PFSK-1 (cell line): ENCODE results near the gene AURKA.

Experiments
- FOXP2 ChIP-seq: optimal IDR thresholded peaks from 2 replicates; pipeline ENCODE3; 2011; ENCODE audit warnings: borderline replicate concordance, control low read depth, inconsistent platforms; ENCODE audit not compliant: insufficient read depth; ENCODE audit errors: extremely low read length, extremely low read depth
- POLR2AphosphoS5 ChIP-seq: IDR thresholded peaks from 2 replicates; pipeline ENCODE4 v1.6.1; 2012; ENCODE audit warnings: low read depth, mild to moderate bottlenecking, control low read depth, low read length, moderate library complexity
- SIN3A ChIP-seq: IDR thresholded peaks from 2 replicates; pipeline ENCODE4 v1.6.1; 2012; ENCODE audit warnings: mild to moderate bottlenecking, low read length, moderate library complexity, borderline replicate concordance; ENCODE audit not compliant: insufficient read depth
- TAF1 ChIP-seq: IDR thresholded peaks from 2 replicates; pipeline ENCODE4 v1.6.1; 2012; ENCODE audit warnings: low read length, control low read depth, borderline replicate concordance; ENCODE audit not compliant: insufficient read depth
- TF ChIP-seq, protein P1 (sequence below), 2 experiments: IDR thresholded peaks; 2 replicates each; pipeline versions ENCODE4 v1.6.1 to v1.8.0; 2011 to 2012; ENCODE audit warnings: low read depth in 2 of 2, low read length in 2 of 2, control low read depth in 1 of 2, inconsistent platforms in 1 of 2, mild to moderate bottlenecking in 1 of 2, moderate library complexity in 1 of 2; ENCODE audit not compliant: insufficient read depth in 1 of 2

DNA sequence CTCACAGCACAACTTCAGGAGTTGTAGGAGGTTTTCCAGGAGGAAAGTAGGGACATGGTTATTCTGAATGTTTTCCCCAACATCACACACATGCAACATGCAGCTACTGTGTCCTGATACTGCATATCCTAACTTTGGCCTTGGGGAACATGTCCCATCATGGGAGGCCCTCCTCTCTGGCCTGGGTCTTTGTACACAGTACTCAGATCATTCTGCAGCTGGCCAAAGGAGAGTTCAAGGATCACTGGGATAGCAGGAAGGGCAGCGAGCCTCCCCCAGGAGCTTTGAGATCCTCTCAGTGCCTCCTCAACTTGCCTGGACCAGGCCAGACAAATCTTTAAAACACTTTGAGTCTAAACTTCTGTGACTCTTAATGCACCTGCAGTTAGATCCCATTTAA is 32.9 kb upstream of the AURKA start:
- TF ChIP-seq POLR2AphosphoS5 (no peak), TAF1 (no peak), SIN3A (no peak), FOXP2 (no peak)
- TF ChIP-seq, protein P1, sequence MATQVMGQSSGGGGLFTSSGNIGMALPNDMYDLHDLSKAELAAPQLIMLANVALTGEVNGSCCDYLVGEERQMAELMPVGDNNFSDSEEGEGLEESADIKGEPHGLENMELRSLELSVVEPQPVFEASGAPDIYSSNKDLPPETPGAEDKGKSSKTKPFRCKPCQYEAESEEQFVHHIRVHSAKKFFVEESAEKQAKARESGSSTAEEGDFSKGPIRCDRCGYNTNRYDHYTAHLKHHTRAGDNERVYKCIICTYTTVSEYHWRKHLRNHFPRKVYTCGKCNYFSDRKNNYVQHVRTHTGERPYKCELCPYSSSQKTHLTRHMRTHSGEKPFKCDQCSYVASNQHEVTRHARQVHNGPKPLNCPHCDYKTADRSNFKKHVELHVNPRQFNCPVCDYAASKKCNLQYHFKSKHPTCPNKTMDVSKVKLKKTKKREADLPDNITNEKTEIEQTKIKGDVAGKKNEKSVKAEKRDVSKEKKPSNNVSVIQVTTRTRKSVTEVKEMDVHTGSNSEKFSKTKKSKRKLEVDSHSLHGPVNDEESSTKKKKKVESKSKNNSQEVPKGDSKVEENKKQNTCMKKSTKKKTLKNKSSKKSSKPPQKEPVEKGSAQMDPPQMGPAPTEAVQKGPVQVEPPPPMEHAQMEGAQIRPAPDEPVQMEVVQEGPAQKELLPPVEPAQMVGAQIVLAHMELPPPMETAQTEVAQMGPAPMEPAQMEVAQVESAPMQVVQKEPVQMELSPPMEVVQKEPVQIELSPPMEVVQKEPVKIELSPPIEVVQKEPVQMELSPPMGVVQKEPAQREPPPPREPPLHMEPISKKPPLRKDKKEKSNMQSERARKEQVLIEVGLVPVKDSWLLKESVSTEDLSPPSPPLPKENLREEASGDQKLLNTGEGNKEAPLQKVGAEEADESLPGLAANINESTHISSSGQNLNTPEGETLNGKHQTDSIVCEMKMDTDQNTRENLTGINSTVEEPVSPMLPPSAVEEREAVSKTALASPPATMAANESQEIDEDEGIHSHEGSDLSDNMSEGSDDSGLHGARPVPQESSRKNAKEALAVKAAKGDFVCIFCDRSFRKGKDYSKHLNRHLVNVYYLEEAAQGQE (IDR thresholded peaks at IDR 0.05; ENCODE audit: insufficient read depth in 1 of 2, low read depth in 2 of 2, low read length in 2 of 2): no peak
